ENCODE measurements around the gene GPR156. TPM values are rescaled to one million over a fixed set of nuclear protein-coding genes. Genes with fewer than 3 reads are reported as not detected.

GPR156 gene
- total RNA-seq, 1 donor from 2014 or later = 0.21 TPM

GRCh38 chr3:120275618-120276017, 9.4 kb downstream of the GPR156 start:
- H3K36me3 Mint-ChIP-seq (ENCODE audit: low read depth, unreplicated experiment) = no peaks in the 10 kb centered on the region
- H3K4me1 Mint-ChIP-seq (ENCODE audit: unreplicated experiment) = peaks cover 3% of the 10 kb centered on the region
- no peak overlapping the region for H3K4me3 Mint-ChIP-seq (ENCODE audit: unreplicated experiment)
- no peak for TF ChIP-seq CTCF (IDR thresholded peaks at IDR 0.05; ENCODE audit: unreplicated experiment)
- no peak for DNase-seq (ENCODE audit: low spot score)
- no peaks in the 10 kb centered on the region for H3K27me3 Mint-ChIP-seq (ENCODE audit: unreplicated experiment)
- H3K9me3 Mint-ChIP-seq (ENCODE audit: unreplicated experiment) = no peaks in the 10 kb centered on the region
- no peak overlapping the region for H3K27ac Mint-ChIP-seq (ENCODE audit: unreplicated experiment)

GRCh38 chr3:120274739-120275167, 10.3 kb downstream of the GPR156 start:
- no peak for DNase-seq (ENCODE audit: low spot score)
- H3K9me3 Mint-ChIP-seq (ENCODE audit: unreplicated experiment) = no peaks in the 10 kb centered on the region
- peaks cover 3% of the 10 kb centered on the region for H3K4me1 Mint-ChIP-seq (ENCODE audit: unreplicated experiment)
- H3K27me3 Mint-ChIP-seq (ENCODE audit: unreplicated experiment) = no peaks in the 10 kb centered on the region
- no peak overlapping the region for H3K4me3 Mint-ChIP-seq (ENCODE audit: unreplicated experiment)
- no peak overlapping the region for H3K27ac Mint-ChIP-seq (ENCODE audit: unreplicated experiment)
- TF ChIP-seq CTCF (IDR thresholded peaks at IDR 0.05; ENCODE audit: unreplicated experiment) = no peak
- H3K36me3 Mint-ChIP-seq (ENCODE audit: low read depth, unreplicated experiment) = no peaks in the 10 kb centered on the region

GRCh38 chr3:120272286-120272685, 12.7 kb downstream of the GPR156 start:
- Mint-ChIP-seq H3K27ac (ENCODE audit: unreplicated experiment) (no peak overlapping the region), H3K4me3 (ENCODE audit: unreplicated experiment) (no peak overlapping the region), H3K36me3 (ENCODE audit: low read depth, unreplicated experiment) (no peaks in the 10 kb centered on the region), H3K27me3 (ENCODE audit: unreplicated experiment) (no peaks in the 10 kb centered on the region), H3K4me1 (ENCODE audit: unreplicated experiment) (peaks cover 3% of the 10 kb centered on the region), H3K9me3 (ENCODE audit: unreplicated experiment) (no peaks in the 10 kb centered on the region)
- no peak for TF ChIP-seq CTCF (IDR thresholded peaks at IDR 0.05; ENCODE audit: unreplicated experiment)
- no peak for DNase-seq (ENCODE audit: low spot score)

GRCh38 chr3:120265989-120266388, 19.0 kb downstream of the GPR156 start:
- H3K27ac Mint-ChIP-seq (ENCODE audit: unreplicated experiment) = no peak overlapping the region
- peaks cover 1% of the 10 kb centered on the region for H3K27me3 Mint-ChIP-seq (ENCODE audit: unreplicated experiment)
- DNase-seq (ENCODE audit: low spot score) = no peak
- no peaks in the 10 kb centered on the region for H3K4me1 Mint-ChIP-seq (ENCODE audit: unreplicated experiment)
- TF ChIP-seq CTCF (IDR thresholded peaks at IDR 0.05; ENCODE audit: unreplicated experiment) = no peak
- no peaks in the 10 kb centered on the region for H3K9me3 Mint-ChIP-seq (ENCODE audit: unreplicated experiment)
- no peak overlapping the region for H3K4me3 Mint-ChIP-seq (ENCODE audit: unreplicated experiment)
- no peaks in the 10 kb centered on the region for H3K36me3 Mint-ChIP-seq (ENCODE audit: low read depth, unreplicated experiment)

GRCh38 chr3:120264963-120265362, 20.1 kb downstream of the GPR156 start:
- Mint-ChIP-seq H3K4me1 (ENCODE audit: unreplicated experiment) (no peaks in the 10 kb centered on the region), H3K27ac (ENCODE audit: unreplicated experiment) (no peak overlapping the region), H3K36me3 (ENCODE audit: low read depth, unreplicated experiment) (no peaks in the 10 kb centered on the region), H3K9me3 (ENCODE audit: unreplicated experiment) (no peaks in the 10 kb centered on the region), H3K4me3 (ENCODE audit: unreplicated experiment) (no peak overlapping the region), H3K27me3 (ENCODE audit: unreplicated experiment) (peaks cover 1% of the 10 kb centered on the region)
- TF ChIP-seq CTCF (IDR thresholded peaks at IDR 0.05; ENCODE audit: unreplicated experiment) = no peak
- no peak for DNase-seq (ENCODE audit: low spot score)

Measured in endothelial cell (in vitro differentiated cells).